GM12878 (cell line): ENCODE measurements around the gene COG2. TPM values are rescaled to one million over a fixed set of nuclear protein-coding genes. Genes with fewer than 3 reads are reported as not detected.
"Not testable (repeated sequence)": the region's sequence is repeated elsewhere in the genome, so short reads cannot be mapped to it uniquely, and the experiment has no call there.

Source experiments
- ATAC-seq: fragments of 200-7000 bp; cut with Tn5 transposase; 3 replicates; pipeline ENCODE4 v1.9.1; 2020; ENCODE audit warnings: mild to moderate bottlenecking, moderate library complexity
- BruUV-seq: library from RNA; stranded (reverse); fragments of 400-500 nt; replicated peaks from 2 replicates; lab custom pipeline; 2021; lab: Mats Ljungman, UMichigan
- CTCF ChIA-PET: fragments of 300-600 bp; sonication (Branson Sonifier 250); formaldehyde crosslinking; extraction: SDS; loops from one replicate; lab custom pipeline; 2021; ENCODE audit warnings: inconsistent platforms; lab: Yijun Ruan, JAX
- POLR2A ChIA-PET: fragments of 350-600 bp; formaldehyde crosslinking; extraction: SDS; loops from one replicate; lab custom pipeline; 2021; ENCODE audit warnings: inconsistent platforms; lab: Charles Lee
- RAD21 ChIA-PET: fragments of 300-600 bp; sonication (Branson Sonifier 250); formaldehyde crosslinking; loops from one replicate; lab custom pipeline; 2023; ENCODE audit warnings: antibody characterized with exemption; ENCODE audit not compliant: unreplicated experiment; lab: Charles Lee
- SMC1A ChIA-PET: fragments of 300-600 bp; sonication (Branson Sonifier 250); formaldehyde crosslinking; loops from one replicate; lab custom pipeline; 2023; ENCODE audit not compliant: unreplicated experiment, uncharacterized antibody; lab: Charles Lee
- DNase-seq: peaks from one replicate; pipeline ENCODE4 v3.0.0-alpha.2; 2011; ENCODE audit warnings: low read depth, low spot score
- FAIRE-seq: peaks from 3 replicates; lab custom pipeline; 2011; peaks lifted over from hg19 to GRCh38; lab: Jason Lieb, UNC
- H2AFZ ChIP-seq: 2 replicates; pipeline ENCODE4 v1.6.0; 2011; ENCODE audit warnings: low read depth, low read length, control low read depth; ENCODE audit not compliant: control insufficient read depth
- H3K27ac ChIP-seq: 2 replicates; pipeline ENCODE4 v1.5.1; 2011; ENCODE audit warnings: control low read depth; ENCODE audit not compliant: control insufficient read depth, insufficient read depth
- H3K27me3 ChIP-seq, 2 experiments: replicated peaks in 1 of 2; 2 replicates each; pipeline versions ENCODE4 v1.6.0 to v1.6.1; 2011; ENCODE audit warnings: low read length in 1 of 2; ENCODE audit not compliant: control insufficient read depth in 2 of 2, insufficient read depth in 2 of 2
- H3K36me3 ChIP-seq, 2 experiments: 2 replicates each; pipeline ENCODE4 v1.5.1; 2011; ENCODE audit warnings: low read length in 1 of 2; ENCODE audit not compliant: control insufficient read depth in 2 of 2, insufficient read depth in 2 of 2
- H3K4me1 ChIP-seq: 2 replicates; pipeline ENCODE4 v1.6.1; 2011; ENCODE audit warnings: mild to moderate bottlenecking, low read length, moderate library complexity, mixed read lengths; ENCODE audit not compliant: control insufficient read depth, insufficient read depth
- H3K4me2 ChIP-seq: 2 replicates; pipeline ENCODE4 v1.6.0; 2011; ENCODE audit warnings: control low read depth; ENCODE audit not compliant: control insufficient read depth, insufficient read depth
- H3K4me3 ChIP-seq: fragments of 200-600 bp; sonication (generic); 2 replicates; pipeline ENCODE4 v1.5.1; 2016
- H3K79me2 ChIP-seq: 2 replicates; pipeline ENCODE4 v1.6.0; 2011; ENCODE audit warnings: low read length; ENCODE audit not compliant: control insufficient read depth, insufficient read depth
- H3K9ac ChIP-seq: 2 replicates; pipeline ENCODE4 v1.8.0; 2011; ENCODE audit warnings: low read length, control low read depth, mixed read lengths; ENCODE audit not compliant: control insufficient read depth, insufficient read depth
- H3K9me3 ChIP-seq: replicated peaks from 3 replicates; pipeline ENCODE4 v1.5.1; 2011; ENCODE audit warnings: mild to moderate bottlenecking, low read length; ENCODE audit not compliant: control insufficient read depth, insufficient read depth
- H4K20me1 ChIP-seq: 2 replicates; pipeline ENCODE4 v1.6.0; 2011; ENCODE audit not compliant: control insufficient read depth, insufficient read depth
- WGBS: methylation state at CpG from one replicate; pipeline ENCODE4 v1.1.6; 2016; ENCODE audit warnings: low lambda C conversion rate; ENCODE audit not compliant: insufficient replicate concordance, insufficient coverage; ENCODE audit errors: missing lambda C conversion rate; 5-methylcytosine and 5-hydroxymethylcytosine counted together
- in situ Hi-C: fragments of 300-500 bp; cut with MboI; formaldehyde crosslinking; loops from 9 replicates; pipeline ENCODE4 v1.14.3; 2018; ENCODE audit warnings: mixed read lengths
- intact Hi-C: fragments of 100-400 bp; cut with micrococcal nuclease; formaldehyde crosslinking; loops from one replicate; pipeline ENCODE4 v1.14.2; 2022; ENCODE audit not compliant: unreplicated experiment
- polyA plus RNA-seq, 11 experiments: library from polyadenylated mRNA; depleted of rRNA in 4 of 11; unstranded in 6 of 11; stranded (reverse) in 5 of 11; fragments of >200 nt; fragmentation: Nextera tagmentation in 4 of 11; fragmentation: Illumina TruSeq in 1 of 11; extraction: Ambion mirVana in 4 of 11; extraction: Trizol in 1 of 11; gene quantifications; 1 replicate in 1 of 11; 2 replicates in 10 of 11; pipeline versions ENCODE4 v1.2.1 to v1.2.3, GENCODE V29; 2011 to 2016; ENCODE audit warnings: inconsistent platforms in 2 of 11, missing spikeins in 2 of 11, low read depth in 1 of 11
- total RNA-seq, 4 experiments: library from RNA; depleted of rRNA in 3 of 4; stranded (reverse); fragments of >200 nt in 3 of 4; fragmentation: Illumina TruSeq in 1 of 4; extraction: Trizol in 1 of 4; gene quantifications; 2 replicates each; pipeline versions ENCODE4 v1.2.1 to v1.2.3, GENCODE V29; 2013 to 2021

Gene COG2
- total and polyA plus RNA-seq, 10 of the 15 experiments (the other 5 are each of a cell fraction or from before 2014, with no cell fraction given) = 15.0 to 31.5 (median 28.3) TPM

GRCh38 chr1:230656719-230657118 lies 14.4 kb downstream of the COG2 start:
- H3K4me1 ChIP-seq, H3K4me3 ChIP-seq, H3K36me3 ChIP-seq, H3K27ac ChIP-seq, RAD21 ChIA-PET, BruUV-seq, H3K27me3 ChIP-seq, FAIRE-seq, POLR2A ChIA-PET, CTCF ChIA-PET, H3K9ac ChIP-seq, H3K9me3 ChIP-seq, SMC1A ChIA-PET, in situ Hi-C loops, H3K4me2 ChIP-seq, intact Hi-C loops, H4K20me1 ChIP-seq, ATAC-seq, DNase-seq, H3K79me2 ChIP-seq, H2AFZ ChIP-seq: not testable (repeated sequence)
- WGBS = 89% methylated on average over 1 of the region's 1 CpG

GRCh38 chr1:230658103-230658502 lies 15.8 kb downstream of the COG2 start:
- H3K27ac ChIP-seq, ATAC-seq, H3K4me2 ChIP-seq, H2AFZ ChIP-seq, H3K27me3 ChIP-seq, DNase-seq, H3K36me3 ChIP-seq, H3K4me1 ChIP-seq, H3K79me2 ChIP-seq, intact Hi-C loops, H3K9me3 ChIP-seq, SMC1A ChIA-PET, H4K20me1 ChIP-seq, H3K4me3 ChIP-seq, BruUV-seq, CTCF ChIA-PET, H3K9ac ChIP-seq, FAIRE-seq, POLR2A ChIA-PET, RAD21 ChIA-PET, in situ Hi-C loops: not testable (repeated sequence)
- WGBS = 100% methylated on average over 1 of the region's 1 CpG
